Endodermal cell (in vitro differentiated cells): ENCODE data around the gene SLC38A2. TPM values are rescaled to one million over a fixed set of nuclear protein-coding genes. Genes with fewer than 3 reads are reported as not detected.

Source experiments
- DNase-seq: peaks from one replicate; pipeline ENCODE4 v3.0.0-alpha.2; 2017
- H3K27ac ChIP-seq: 2 replicates; pipeline ENCODE4 v1.5.1; 2013; ENCODE audit warnings: mild to moderate bottlenecking, low read depth, low read length, moderate library complexity
- H3K27me3 ChIP-seq: 2 replicates; pipeline ENCODE4 v1.6.1; 2013; ENCODE audit warnings: mild to moderate bottlenecking, low read length, moderate library complexity; ENCODE audit not compliant: insufficient read depth, control insufficient read depth, poor library complexity, severe bottlenecking
- H3K36me3 ChIP-seq: 2 replicates; pipeline ENCODE4 v1.7.0; 2013; ENCODE audit warnings: mild to moderate bottlenecking, low read length, moderate library complexity; ENCODE audit not compliant: control insufficient read depth, insufficient read depth
- H3K4me1 ChIP-seq: one replicate; pipeline ENCODE4 v1.7.0; 2013; ENCODE audit warnings: low read length; ENCODE audit not compliant: control insufficient read depth, insufficient read depth
- H3K4me3 ChIP-seq: 2 replicates; pipeline ENCODE4 v1.5.1; 2013; ENCODE audit warnings: mild to moderate bottlenecking, low read length, moderate library complexity
- H3K9ac ChIP-seq: 2 replicates; pipeline ENCODE4 v1.6.1; 2013; ENCODE audit warnings: mild to moderate bottlenecking, low read length, moderate library complexity; ENCODE audit not compliant: poor library complexity, severe bottlenecking; ENCODE audit errors: extremely low read depth
- H3K9me3 ChIP-seq: 2 replicates; pipeline ENCODE4 v1.6.1; 2013; ENCODE audit warnings: mild to moderate bottlenecking, low read length, moderate library complexity; ENCODE audit not compliant: control insufficient read depth
- H3K27ac Mint-ChIP-seq: 2 replicates; pipeline ENCODE4 v1.8.0; 2020; ENCODE audit warnings: mixed read lengths
- H3K27me3 Mint-ChIP-seq: 2 replicates; pipeline ENCODE4 v1.8.0; 2021; ENCODE audit warnings: mild to moderate bottlenecking, mixed read lengths; ENCODE audit not compliant: insufficient read depth
- H3K36me3 Mint-ChIP-seq: 2 replicates; pipeline ENCODE4 v1.8.0; 2020; ENCODE audit warnings: low read depth, mixed read lengths
- H3K4me1 Mint-ChIP-seq: 2 replicates; pipeline ENCODE4 v1.8.0; 2020; ENCODE audit warnings: mixed read lengths
- H3K4me3 Mint-ChIP-seq: 2 replicates; pipeline ENCODE4 v1.8.0; 2020; ENCODE audit warnings: mild to moderate bottlenecking, moderate library complexity, mixed read lengths
- H3K9me3 Mint-ChIP-seq: 2 replicates; pipeline ENCODE4 v1.8.0; 2020; ENCODE audit warnings: mild to moderate bottlenecking, mixed read lengths
- WGBS, 2 experiments: methylation state at CpG; one replicate each; pipeline versions ENCODE4 v1.1.5 to v1.1.7; 2013; ENCODE audit warnings: missing lambda C conversion rate in 2 of 2, mixed read lengths in 1 of 2; ENCODE audit not compliant: insufficient coverage in 1 of 2, insufficient read length in 1 of 2; 5-methylcytosine and 5-hydroxymethylcytosine counted together
- total RNA-seq, 2 donors: library from RNA; stranded (reverse); fragmentation: NEBNext Ultra II Directional in 1 of 2; extraction: Animal tissue kit (Norgen Biotek cat#: 25700) in 1 of 2; gene quantifications; 2 replicates in 1 of 2; 3 replicates in 1 of 2; pipeline ENCODE4 v1.2.1, GENCODE V29; 2021
- TF ChIP-seq, protein P1 (sequence below): fragments of 200-600 bp; sonication (generic); conservative IDR thresholded peaks from 2 replicates; pipeline ENCODE4 v1.5.0; 2021; ENCODE audit warnings: antibody characterized with exemption, mild to moderate bottlenecking

SLC38A2 gene
- total RNA-seq, 2 donors from 2014 or later = 156 to 230 TPM

DNA sequence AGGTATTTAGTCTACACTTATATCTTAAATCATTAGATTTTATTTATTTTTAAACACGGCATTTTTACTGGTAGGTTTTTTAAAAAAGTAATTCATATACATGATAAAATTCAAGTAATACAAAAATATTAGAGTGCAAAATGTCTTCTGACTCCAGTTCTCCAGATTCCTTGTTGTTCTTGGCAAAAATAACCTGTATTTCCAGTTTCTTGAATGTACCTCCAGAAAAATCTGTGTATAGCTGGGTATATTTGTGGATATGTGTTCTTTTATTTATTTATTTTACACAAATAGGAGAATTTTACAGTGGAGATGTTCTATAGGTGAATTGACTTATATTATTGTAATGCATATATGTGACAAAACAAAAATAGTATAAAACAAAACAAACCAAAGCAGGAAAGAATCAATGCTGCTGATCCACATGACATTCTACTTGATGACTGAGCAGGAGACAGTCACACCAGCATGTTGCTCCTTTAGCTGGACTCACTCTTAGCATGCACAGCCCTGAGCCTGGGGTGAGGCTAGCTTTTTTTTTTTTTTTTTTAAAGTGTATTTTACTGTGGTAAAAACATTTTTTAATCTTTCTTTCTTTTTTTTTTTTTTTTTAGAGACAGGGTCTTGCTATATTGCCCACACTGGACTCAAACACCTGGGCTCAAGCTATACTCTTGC is 42.2 kb upstream of the SLC38A2 start:
- Mint-ChIP-seq H3K27me3 (no peaks in the 10 kb centered on the region), H3K9me3 (peaks cover 10% of the 10 kb centered on the region), H3K36me3 (peaks cover 23% of the 10 kb centered on the region), H3K4me1 (peaks cover 3% of the 10 kb centered on the region), H3K4me3 (no peak overlapping the region), H3K27ac (no peak overlapping the region)
- H3K27ac ChIP-seq = no peak overlapping the region
- no peak overlapping the region for H3K4me3 ChIP-seq
- WGBS, 2 experiments = no CpG with 5 or more reads among the region's 1 CpG
- peaks cover 4% of the 10 kb centered on the region for H3K9me3 ChIP-seq
- H3K27me3 ChIP-seq = no peaks in the 10 kb centered on the region
- H3K36me3 ChIP-seq = no peaks in the 10 kb centered on the region
- no peak overlapping the region for H3K9ac ChIP-seq
- TF ChIP-seq, protein P1, sequence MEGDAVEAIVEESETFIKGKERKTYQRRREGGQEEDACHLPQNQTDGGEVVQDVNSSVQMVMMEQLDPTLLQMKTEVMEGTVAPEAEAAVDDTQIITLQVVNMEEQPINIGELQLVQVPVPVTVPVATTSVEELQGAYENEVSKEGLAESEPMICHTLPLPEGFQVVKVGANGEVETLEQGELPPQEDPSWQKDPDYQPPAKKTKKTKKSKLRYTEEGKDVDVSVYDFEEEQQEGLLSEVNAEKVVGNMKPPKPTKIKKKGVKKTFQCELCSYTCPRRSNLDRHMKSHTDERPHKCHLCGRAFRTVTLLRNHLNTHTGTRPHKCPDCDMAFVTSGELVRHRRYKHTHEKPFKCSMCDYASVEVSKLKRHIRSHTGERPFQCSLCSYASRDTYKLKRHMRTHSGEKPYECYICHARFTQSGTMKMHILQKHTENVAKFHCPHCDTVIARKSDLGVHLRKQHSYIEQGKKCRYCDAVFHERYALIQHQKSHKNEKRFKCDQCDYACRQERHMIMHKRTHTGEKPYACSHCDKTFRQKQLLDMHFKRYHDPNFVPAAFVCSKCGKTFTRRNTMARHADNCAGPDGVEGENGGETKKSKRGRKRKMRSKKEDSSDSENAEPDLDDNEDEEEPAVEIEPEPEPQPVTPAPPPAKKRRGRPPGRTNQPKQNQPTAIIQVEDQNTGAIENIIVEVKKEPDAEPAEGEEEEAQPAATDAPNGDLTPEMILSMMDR = no peak
- H3K4me1 ChIP-seq = no peaks in the 10 kb centered on the region
- no peak for DNase-seq

DNA sequence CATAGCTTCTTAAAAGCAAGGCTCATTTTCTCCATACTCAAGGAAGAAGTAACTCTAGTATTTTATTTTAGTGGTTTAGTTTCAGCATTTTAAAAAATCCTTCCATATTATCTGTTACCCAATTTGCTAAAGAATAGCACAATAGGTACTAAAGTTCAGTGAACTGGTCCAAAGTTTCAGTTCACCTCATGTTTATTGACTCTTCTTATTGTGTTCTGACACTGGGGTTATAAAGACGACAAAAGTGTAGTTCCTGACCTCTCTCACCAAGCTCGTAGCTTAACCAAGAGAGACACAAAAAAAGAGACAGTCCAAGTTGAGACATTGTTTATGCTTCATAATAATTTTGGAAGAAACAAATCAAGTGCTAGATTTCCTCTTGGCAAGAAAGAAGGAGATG is 40.8 kb upstream of the SLC38A2 start:
- Mint-ChIP-seq H3K27me3 (no peaks in the 10 kb centered on the region), H3K9me3 (no peaks in the 10 kb centered on the region), H3K4me1 (peaks cover 3% of the 10 kb centered on the region), H3K27ac (no peak overlapping the region), H3K36me3 (peaks cover 13% of the 10 kb centered on the region), H3K4me3 (no peak overlapping the region)
- no peak overlapping the region for H3K9ac ChIP-seq
- DNase-seq = no peak
- TF ChIP-seq, protein P1 = no peak
- H3K36me3 ChIP-seq = no peaks in the 10 kb centered on the region
- H3K4me3 ChIP-seq = no peak overlapping the region
- H3K27ac ChIP-seq = no peak overlapping the region
- WGBS, 2 experiments = 98 to 100% methylated on average over 1 to 2 of the region's 2 CpGs
- H3K4me1 ChIP-seq = no peaks in the 10 kb centered on the region
- no peaks in the 10 kb centered on the region for H3K27me3 ChIP-seq
- H3K9me3 ChIP-seq = no peaks in the 10 kb centered on the region

DNA sequence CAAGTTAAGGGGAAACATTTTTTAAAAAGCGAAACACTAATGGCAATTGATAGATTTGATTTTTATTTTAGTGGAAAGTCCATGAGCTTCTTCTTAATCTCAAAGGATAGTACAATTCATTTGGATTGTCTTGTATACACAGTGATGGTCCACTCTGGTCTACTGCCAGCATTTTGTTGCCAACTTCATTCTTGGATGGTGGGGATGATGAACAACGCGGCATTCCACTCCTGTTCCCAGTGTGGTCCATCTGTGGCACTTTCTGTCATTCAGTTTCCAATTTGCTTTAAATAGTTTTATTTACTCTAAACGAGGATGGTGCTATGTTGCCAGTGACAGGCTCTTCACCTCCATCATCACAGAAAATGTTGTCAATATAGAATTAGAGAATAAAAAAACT is 40.3 kb upstream of the SLC38A2 start:
- DNase-seq = no peak
- H3K36me3 ChIP-seq = no peaks in the 10 kb centered on the region
- H3K4me3 Mint-ChIP-seq = no peak overlapping the region
- 82 to 98% methylated on average over 1 to 4 of the region's 4 CpGs for WGBS, 2 experiments
- TF ChIP-seq, protein P1 = no peak
- no peaks in the 10 kb centered on the region for H3K9me3 Mint-ChIP-seq
- H3K4me3 ChIP-seq = no peak overlapping the region
- no peaks in the 10 kb centered on the region for H3K4me1 ChIP-seq
- H3K4me1 Mint-ChIP-seq = peaks cover 7% of the 10 kb centered on the region
- H3K27ac Mint-ChIP-seq = no peak overlapping the region
- no peak overlapping the region for H3K9ac ChIP-seq
- H3K27me3 ChIP-seq = no peaks in the 10 kb centered on the region
- no peaks in the 10 kb centered on the region for H3K9me3 ChIP-seq
- H3K36me3 Mint-ChIP-seq = peaks cover 9% of the 10 kb centered on the region
- no peaks in the 10 kb centered on the region for H3K27me3 Mint-ChIP-seq
- H3K27ac ChIP-seq = no peak overlapping the region
